Brain microvascular endothelial cell (primary cell): ENCODE data around the gene PNPLA7.

Source experiments
- DNase-seq: peaks from one replicate; pipeline ENCODE4 v3.0.0-alpha.2; 2020
- H3K27ac ChIP-seq: fragments of 250-450 bp; sonication (Bioruptor Pico); 2 replicates; pipeline ENCODE4 v1.5.1; 2020; ENCODE audit warnings: mild to moderate bottlenecking, moderate library complexity
- H3K27me3 ChIP-seq: fragments of 250-450 bp; sonication (Bioruptor Pico); replicated peaks from 2 replicates; pipeline ENCODE4 v1.5.1; 2020; ENCODE audit warnings: mild to moderate bottlenecking
- H3K36me3 ChIP-seq: fragments of 250-450 bp; sonication (Bioruptor Pico); replicated peaks from 2 replicates; pipeline ENCODE4 v1.5.1; 2020; ENCODE audit warnings: mild to moderate bottlenecking
- H3K4me3 ChIP-seq: 2 replicates; pipeline ENCODE4 v1.5.1; 2011; ENCODE audit warnings: low read depth, mild to moderate bottlenecking, control low read depth, low read length, moderate library complexity
- CTCF ChIP-seq: IDR thresholded peaks from 2 replicates; pipeline ENCODE4 v1.5.1; 2011; ENCODE audit warnings: low read depth, mild to moderate bottlenecking, moderate library complexity, low read length, control low read depth, inconsistent platforms; ENCODE audit errors: missing control alignments
- in situ Hi-C: cut with HindIII; loops from 2 replicates; pipeline ENCODE4 v1.10.0; 2017; ENCODE audit warnings: low sequenced_read_pairs, low pct_ligation_motif_present

PNPLA7 gene

GRCh38 chr9:137547687-137548543 lies 2.3 kb downstream of the PNPLA7 start:
- no peak for DNase-seq
- H3K4me3 ChIP-seq = no peak overlapping the region
- H3K27ac ChIP-seq = no peak overlapping the region
- H3K36me3 ChIP-seq = peaks cover under 1% of the 10 kb centered on the region
- in situ Hi-C loops = no loop called here
- TF ChIP-seq CTCF = no peak
- H3K27me3 ChIP-seq = no peaks in the 10 kb centered on the region

GRCh38 chr9:137545123-137545522 lies 5.1 kb downstream of the PNPLA7 start:
- in situ Hi-C loops = no loop called here
- peak; percentile 81 for DNase-seq
- H3K27ac ChIP-seq = peak overlapping the region; percentile 68
- H3K4me3 ChIP-seq = no peak overlapping the region
- H3K27me3 ChIP-seq = no peaks in the 10 kb centered on the region
- no peak for TF ChIP-seq CTCF
- H3K36me3 ChIP-seq = no peaks in the 10 kb centered on the region

GRCh38 chr9:137544176-137544760 lies 5.9 kb downstream of the PNPLA7 start:
- Histone ChIP-seq H3K27ac (peak overlapping the region; percentile 68), H3K36me3 (no peaks in the 10 kb centered on the region)
- in situ Hi-C loops = no loop called here

GRCh38 chr9:137543237-137543963 lies 6.8 kb downstream of the PNPLA7 start:
- Histone ChIP-seq H3K27ac (no peak overlapping the region), H3K4me3 (no peak overlapping the region), H3K36me3 (no peaks in the 10 kb centered on the region), H3K27me3 (no peaks in the 10 kb centered on the region)
- DNase-seq = no peak
- in situ Hi-C loops = no loop called here
- TF ChIP-seq CTCF = no peak

More at GRCh38 chr9:137544176-137544760, 5.9 kb downstream of the PNPLA7 start:
- no peak for TF ChIP-seq CTCF
- Histone ChIP-seq H3K27me3 (no peaks in the 10 kb centered on the region), H3K4me3 (no peak overlapping the region)
- peak; percentile 39 for DNase-seq

- H3K36me3 ChIP-seq = no peaks in the 10 kb centered on the region
- TF ChIP-seq CTCF = no peak
- no peak overlapping the region for H3K27ac ChIP-seq
- DNase-seq = no peak
- H3K27me3 ChIP-seq = no peaks in the 10 kb centered on the region
- no peak overlapping the region for H3K4me3 ChIP-seq
- in situ Hi-C loops = no loop called here
Observed at GRCh38 chr9:137542486-137542885, 7.7 kb downstream of the PNPLA7 start.
